Subcutaneous preadipocyte (primary cell): ENCODE results near the gene KCTD20. TPM values are rescaled to one million over a fixed set of nuclear protein-coding genes. Genes with fewer than 3 reads are reported as not detected.

Source experiments
- small RNA-seq: library from RNA; depleted of rRNA; stranded (forward); fragments of <200 nt; gene quantifications from one replicate; pipeline ENCODE3, GENCODE V24; 2012
- total RNA-seq: library from RNA; depleted of rRNA; stranded (reverse); fragments of >200 nt; gene quantifications from 2 replicates; pipeline ENCODE4 v1.2.3, GENCODE V29; 2012

Gene KCTD20
- total RNA-seq: 36.4 and 41.2 TPM in 2 replicates

GRCh38 chr6:36442671-36443470 is at the start of gene KCTD20, which contains the start of gene PXT1:
KCTD20 (plus strand) TSS chr6:36443000; CDS start chr6:36470098, 27,098 bp downstream.
PXT1 (minus strand) TSS chr6:36442854; CDS start chr6:36426082, 16,772 bp downstream.

Small RNA genes lying within 50 kb of the gene (small RNA-seq; reads per million reads assigned to genes)
- not detected for gene RN7SL502P

Other genes with a start within 250 kb of the KCTD20 start
- 11.8 and 15.6 TPM in 2 replicates for gene BRPF3, start 246.3 kb upstream of the KCTD20 start, total RNA-seq
- gene PNPLA1, start 172.9 kb upstream of the KCTD20 start, total RNA-seq: not detected in 2 replicates
- gene BNIP5, start 106.1 kb upstream of the KCTD20 start, total RNA-seq: not detected in 2 replicates
- gene ETV7, start 55.3 kb upstream of the KCTD20 start, total RNA-seq: 0.20 and 0.37 TPM in 2 replicates
- gene PXT1, start 146 bp upstream of the KCTD20 start, total RNA-seq: under 0.01 TPM in 1 of 2 replicates, not detected in the other
- 17.6 and 19.0 TPM in 2 replicates for gene STK38, start 104.5 kb downstream of the KCTD20 start, total RNA-seq
- gene SRSF3, start 151.4 kb downstream of the KCTD20 start, total RNA-seq: 282 and 300 TPM in 2 replicates
- 166 and 200 TPM in 2 replicates for gene CDKN1A, start 235.7 kb downstream of the KCTD20 start, total RNA-seq